Prostate gland (tissue), 2 donors: ENCODE measurements around the gene TMEM50B. TPM values are rescaled to one million over a fixed set of nuclear protein-coding genes. Genes with fewer than 3 reads are reported as not detected.
"Not testable (repeated sequence)": the region's sequence is repeated elsewhere in the genome, so short reads cannot be mapped to it uniquely, and the experiment has no call there.

Experiments used
- DNase-seq: peaks from one replicate; pipeline ENCODE4 v3.0.0-alpha.2; 2019; ENCODE audit warnings: low spot score
- H3K27ac ChIP-seq, 2 donors: fragments of 200-600 bp; sonication (generic); 2 replicates each; pipeline ENCODE4 v1.5.1; 2017 to 2019
- H3K27me3 ChIP-seq: fragments of 200-600 bp; sonication (generic); replicated peaks from 2 replicates; pipeline ENCODE4 v1.5.1; 2019; ENCODE audit not compliant: insufficient read depth
- H3K36me3 ChIP-seq, 2 donors: fragments of 200-600 bp; sonication (generic); 1 replicate in 1 of 2; 2 replicates in 1 of 2; pipeline versions ENCODE4 v1.5.1 to v1.8.1; 2017 to 2019
- H3K4me1 ChIP-seq: fragments of 200-600 bp; sonication (generic); replicated peaks from 2 replicates; pipeline ENCODE4 v1.5.1; 2019
- H3K4me3 ChIP-seq, 2 donors: fragments of 200-600 bp; sonication (generic); 2 replicates each; pipeline ENCODE4 v1.5.1; 2017 to 2019
- H3K9me3 ChIP-seq: fragments of 200-600 bp; sonication (generic); 2 replicates; pipeline ENCODE4 v1.5.1; 2017
- POLR2A ChIP-seq: fragments of 450-650 bp; IDR thresholded peaks from one replicate; pipeline ENCODE4 v1.6.1; 2016; ENCODE audit warnings: antibody characterized with exemption, mild to moderate bottlenecking
- POLR2AphosphoS5 ChIP-seq: sonication (generic); formaldehyde crosslinking; IDR thresholded peaks from one replicate; pipeline ENCODE4 v1.6.1; 2017; ENCODE audit warnings: antibody characterized with exemption
- WGBS: methylation state at CpG from one replicate; pipeline ENCODE4 v1.1.5; 2018; 5-methylcytosine and 5-hydroxymethylcytosine counted together
- intact Hi-C: fragments of 100-400 bp; cut with DNase I; formaldehyde crosslinking; loops from one replicate; pipeline ENCODE4 v1.14.2; 2022
- total RNA-seq, 2 donors: library from RNA; depleted of rRNA; stranded (reverse); fragments of >200 nt; gene quantifications; one replicate each; pipeline ENCODE4 v1.1.0, GENCODE V29; 2016
- TF ChIP-seq, protein P1 (sequence below), 4 experiments: fragments of 200-600 bp in 2 of 4; fragments of 450-650 bp in 2 of 4; sonication (generic) in 2 of 4; IDR thresholded peaks; 1 replicate in 3 of 4; 2 replicates in 1 of 4; pipeline ENCODE4 v1.5.1; 2016 to 2019; ENCODE audit warnings: antibody characterized with exemption in 4 of 4, mild to moderate bottlenecking in 2 of 4, moderate library complexity in 2 of 4

The TMEM50B gene
- total RNA-seq, 2 donors from 2014 or later: 65.9 to 67.4 TPM

DNA sequence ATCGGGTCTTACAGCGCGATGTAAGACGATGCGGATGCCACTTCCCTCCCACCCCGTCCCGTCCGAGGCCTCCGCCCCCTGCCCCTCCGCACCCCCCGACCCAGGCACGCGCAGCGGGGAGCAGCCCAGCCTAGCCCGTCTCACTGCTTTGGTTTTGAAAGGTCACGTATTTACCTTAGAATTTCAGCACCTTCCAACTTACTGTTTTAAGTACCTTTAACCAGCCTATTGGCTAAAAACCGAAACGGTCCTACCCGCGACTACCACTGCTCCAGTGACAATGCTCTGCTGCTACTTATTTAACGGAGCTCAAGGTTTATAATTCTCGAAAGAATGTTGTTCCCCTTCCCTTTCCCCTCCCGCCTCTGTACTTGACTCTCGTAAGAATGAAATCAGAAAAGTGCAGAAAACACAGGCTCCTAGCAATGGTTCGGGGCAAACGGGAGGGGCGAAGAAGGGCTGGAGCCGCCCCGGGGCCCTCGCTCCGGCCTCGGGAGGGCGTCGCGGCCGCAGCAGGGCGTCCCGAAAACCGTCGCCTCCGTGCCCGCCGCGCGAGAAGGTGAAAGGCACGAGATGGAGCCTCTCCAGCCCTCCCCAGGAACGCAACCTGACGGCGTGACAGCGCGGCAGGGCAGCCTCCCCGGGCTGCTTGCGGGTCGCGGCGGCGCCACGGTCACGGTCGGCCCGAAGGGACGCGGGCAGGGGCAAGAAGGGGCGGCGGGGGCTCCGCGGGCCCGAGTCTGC, 667 bp downstream of the TMEM50B start:
- Histone ChIP-seq H3K4me3 (peak overlapping the region; percentile 84 to 94), H3K27me3 (no peaks in the 10 kb centered on the region), H3K27ac (peak overlapping the region; percentile 84 to 94), H3K4me1 (peaks cover 4% of the 10 kb centered on the region), H3K9me3 (no peaks in the 10 kb centered on the region), H3K36me3 (no peaks in the 10 kb centered on the region)
- intact Hi-C loops: loop anchor here (2.0 kb wide), 1 partner anchor 64 kb away; the partner anchor contains the start of genes GART and SON
- under 1% methylated on average over 52 of the region's 68 CpGs for WGBS
- peak; percentile 12 for DNase-seq
- TF ChIP-seq POLR2A: no peak
- TF ChIP-seq, protein P1, sequence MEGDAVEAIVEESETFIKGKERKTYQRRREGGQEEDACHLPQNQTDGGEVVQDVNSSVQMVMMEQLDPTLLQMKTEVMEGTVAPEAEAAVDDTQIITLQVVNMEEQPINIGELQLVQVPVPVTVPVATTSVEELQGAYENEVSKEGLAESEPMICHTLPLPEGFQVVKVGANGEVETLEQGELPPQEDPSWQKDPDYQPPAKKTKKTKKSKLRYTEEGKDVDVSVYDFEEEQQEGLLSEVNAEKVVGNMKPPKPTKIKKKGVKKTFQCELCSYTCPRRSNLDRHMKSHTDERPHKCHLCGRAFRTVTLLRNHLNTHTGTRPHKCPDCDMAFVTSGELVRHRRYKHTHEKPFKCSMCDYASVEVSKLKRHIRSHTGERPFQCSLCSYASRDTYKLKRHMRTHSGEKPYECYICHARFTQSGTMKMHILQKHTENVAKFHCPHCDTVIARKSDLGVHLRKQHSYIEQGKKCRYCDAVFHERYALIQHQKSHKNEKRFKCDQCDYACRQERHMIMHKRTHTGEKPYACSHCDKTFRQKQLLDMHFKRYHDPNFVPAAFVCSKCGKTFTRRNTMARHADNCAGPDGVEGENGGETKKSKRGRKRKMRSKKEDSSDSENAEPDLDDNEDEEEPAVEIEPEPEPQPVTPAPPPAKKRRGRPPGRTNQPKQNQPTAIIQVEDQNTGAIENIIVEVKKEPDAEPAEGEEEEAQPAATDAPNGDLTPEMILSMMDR (IDR thresholded peaks at IDR 0.05): no peak
- no peak for TF ChIP-seq POLR2AphosphoS5

DNA sequence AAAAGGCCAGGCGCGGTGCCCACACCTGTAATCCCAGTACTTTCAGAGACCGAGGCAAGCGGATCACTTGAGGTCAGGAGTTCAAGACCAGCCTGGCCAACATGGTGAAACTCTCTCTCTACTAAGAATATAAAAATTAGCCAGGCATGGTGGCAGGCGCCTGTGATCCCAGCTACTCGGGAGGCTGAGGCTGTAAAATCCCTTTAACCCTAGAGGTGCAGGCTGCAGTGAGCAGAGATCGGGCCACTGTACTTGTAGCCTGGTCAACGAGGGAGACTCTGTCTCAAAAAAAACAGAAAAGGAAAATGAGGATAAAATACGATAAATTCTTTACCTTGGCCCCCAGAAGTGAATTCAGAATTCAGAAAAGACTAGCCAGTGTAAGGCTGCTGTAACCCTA, 1.6 kb downstream of the TMEM50B start:
- TF ChIP-seq POLR2AphosphoS5 (no peak), POLR2A (no peak)
- TF ChIP-seq, protein P1 (IDR thresholded peaks at IDR 0.05): no peak
- Histone ChIP-seq H3K4me3 (peak overlapping the region; percentile 84 to 94), H3K36me3 (no peaks in the 10 kb centered on the region), H3K27ac (peak overlapping the region; percentile 84 to 94), H3K27me3 (no peaks in the 10 kb centered on the region), H3K9me3 (no peaks in the 10 kb centered on the region), H3K4me1 (peaks cover 4% of the 10 kb centered on the region)
- 54% methylated on average over 9 of the region's 9 CpGs for WGBS
- intact Hi-C loops: loop anchor here (2.0 kb wide), 1 partner anchor 65 kb away; the partner anchor contains the start of genes GART and SON
- DNase-seq: no peak

DNA sequence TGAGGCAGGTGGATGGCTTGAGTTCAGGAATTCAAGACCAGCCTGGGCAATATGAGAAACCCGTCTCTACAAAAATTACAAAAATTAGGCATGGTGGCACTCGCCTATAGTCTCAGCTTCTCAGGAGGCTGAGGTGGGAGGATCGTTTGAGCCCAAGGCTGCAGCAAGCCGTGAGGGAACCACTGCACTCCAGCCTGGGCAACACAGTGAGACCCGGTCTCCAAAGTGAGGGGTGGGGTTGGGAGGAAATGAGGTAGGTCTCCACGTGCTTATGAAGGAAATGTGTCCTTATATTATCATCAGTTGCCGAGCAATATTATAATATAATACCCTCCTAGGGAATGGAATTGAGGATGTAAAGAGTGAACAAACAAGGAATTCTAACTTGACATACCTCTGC, 2.7 kb downstream of the TMEM50B start:
- H3K4me3 ChIP-seq: no peak overlapping the region
- WGBS: 86% methylated on average over 7 of the region's 7 CpGs
- no peak for DNase-seq
- TF ChIP-seq, protein P1 (IDR thresholded peaks at IDR 0.05): no peak
- TF ChIP-seq POLR2A (no peak), POLR2AphosphoS5 (no peak)
- no peaks in the 10 kb centered on the region for H3K9me3 ChIP-seq
- H3K4me1 ChIP-seq: peaks cover 4% of the 10 kb centered on the region
- intact Hi-C loops: no loop called here
- H3K36me3 ChIP-seq: no peaks in the 10 kb centered on the region
- no peaks in the 10 kb centered on the region for H3K27me3 ChIP-seq
- no peak overlapping the region for H3K27ac ChIP-seq

DNA sequence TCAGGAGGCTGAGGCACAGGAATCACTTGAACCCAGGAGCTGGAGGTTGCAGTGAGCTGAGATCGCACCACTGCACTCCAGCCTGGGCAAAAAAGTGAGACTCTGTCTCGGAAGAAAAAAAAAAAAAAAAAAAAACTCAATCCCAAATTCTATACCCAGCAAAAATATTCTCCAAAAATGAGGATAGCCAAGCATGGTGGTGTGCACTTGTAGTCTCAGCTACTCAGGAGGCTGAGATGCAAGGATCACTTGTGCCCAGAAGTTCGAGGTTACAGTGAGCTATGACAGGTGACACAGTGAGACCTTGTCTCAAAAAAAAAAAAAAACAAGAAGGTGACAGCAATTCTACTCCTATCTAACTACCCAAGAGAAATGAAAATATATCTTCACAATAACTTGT, 6.4 kb downstream of the TMEM50B start:
- Histone ChIP-seq H3K27me3 (no peaks in the 10 kb centered on the region), H3K9me3 (no peaks in the 10 kb centered on the region), H3K4me1 (no peaks in the 10 kb centered on the region), H3K4me3 (no peak overlapping the region), H3K27ac (no peak overlapping the region), H3K36me3 (no peaks in the 10 kb centered on the region)
- intact Hi-C loops: no loop called here
- TF ChIP-seq POLR2AphosphoS5 (no peak), POLR2A (no peak)
- TF ChIP-seq, protein P1 (IDR thresholded peaks at IDR 0.05): no peak
- no peak for DNase-seq
- WGBS: 95% methylated on average over 3 of the region's 3 CpGs

DNA sequence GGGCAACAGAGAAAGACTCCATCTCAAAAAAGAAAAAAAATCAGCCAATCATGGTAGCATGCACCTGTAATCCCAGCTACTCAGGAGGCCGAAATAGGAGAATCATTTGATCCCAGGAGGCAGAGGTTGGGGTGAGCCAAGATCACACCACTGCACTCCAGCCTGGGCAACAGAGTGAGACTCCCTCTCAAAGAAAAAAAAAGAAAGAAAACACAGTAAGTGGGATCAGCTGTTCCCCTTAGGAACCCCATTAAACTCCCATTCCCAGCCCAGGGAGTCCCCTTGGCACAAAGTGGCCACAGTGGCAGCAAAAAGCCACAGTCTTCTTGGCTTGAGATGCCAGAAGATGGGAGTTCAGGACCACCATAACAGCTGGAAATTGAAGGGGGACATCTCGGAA, 9.1 kb downstream of the TMEM50B start:
- no peaks in the 10 kb centered on the region for H3K4me1 ChIP-seq
- WGBS: 93% methylated on average over 2 of the region's 2 CpGs
- intact Hi-C loops: no loop called here
- no peak overlapping the region for H3K27ac ChIP-seq
- H3K27me3 ChIP-seq: no peaks in the 10 kb centered on the region
- H3K36me3 ChIP-seq: no peaks in the 10 kb centered on the region
- TF ChIP-seq, protein P1 (IDR thresholded peaks at IDR 0.05): no peak
- TF ChIP-seq POLR2AphosphoS5: no peak
- no peak for TF ChIP-seq POLR2A
- no peak overlapping the region for H3K4me3 ChIP-seq
- no peak for DNase-seq
- no peaks in the 10 kb centered on the region for H3K9me3 ChIP-seq

DNA sequence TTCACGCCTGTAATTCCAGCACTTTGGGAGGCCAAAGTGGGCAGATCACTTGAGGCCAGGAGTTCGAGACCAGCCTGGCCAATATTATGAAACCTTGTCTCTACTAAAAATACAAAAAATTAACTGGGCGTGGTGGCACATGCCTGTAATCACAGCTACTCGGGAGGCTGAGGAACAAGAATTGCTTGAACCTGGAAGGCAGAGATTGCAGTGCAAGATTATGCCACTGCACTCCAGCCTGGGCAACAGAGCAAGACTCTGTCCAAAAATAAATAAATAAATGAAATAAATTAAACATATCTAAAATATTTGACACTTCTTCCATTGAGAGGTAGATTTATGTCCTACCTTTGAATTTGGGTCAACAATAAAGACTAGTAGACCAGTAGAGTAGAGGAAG, 10.6 kb downstream of the TMEM50B start:
- H3K9me3 ChIP-seq, intact Hi-C loops, H3K36me3 ChIP-seq, H3K27ac ChIP-seq, H3K4me1 ChIP-seq, H3K27me3 ChIP-seq, H3K4me3 ChIP-seq, DNase-seq: not testable (repeated sequence)
- WGBS: 86% methylated on average over 4 of the region's 4 CpGs
